GM21786 (cell line): ENCODE results near the gene RAB11FIP5.
"Not testable (repeated sequence)": the region's sequence is repeated elsewhere in the genome, so short reads cannot be mapped to it uniquely, and the experiment has no call there.

ENCODE experiments used
- ATAC-seq: cut with Tn5 transposase; IDR thresholded peaks from one replicate; pipeline ENCODE4 v1.9.1; 2021; ENCODE audit not compliant: unreplicated experiment

The RAB11FIP5 gene, protein sequence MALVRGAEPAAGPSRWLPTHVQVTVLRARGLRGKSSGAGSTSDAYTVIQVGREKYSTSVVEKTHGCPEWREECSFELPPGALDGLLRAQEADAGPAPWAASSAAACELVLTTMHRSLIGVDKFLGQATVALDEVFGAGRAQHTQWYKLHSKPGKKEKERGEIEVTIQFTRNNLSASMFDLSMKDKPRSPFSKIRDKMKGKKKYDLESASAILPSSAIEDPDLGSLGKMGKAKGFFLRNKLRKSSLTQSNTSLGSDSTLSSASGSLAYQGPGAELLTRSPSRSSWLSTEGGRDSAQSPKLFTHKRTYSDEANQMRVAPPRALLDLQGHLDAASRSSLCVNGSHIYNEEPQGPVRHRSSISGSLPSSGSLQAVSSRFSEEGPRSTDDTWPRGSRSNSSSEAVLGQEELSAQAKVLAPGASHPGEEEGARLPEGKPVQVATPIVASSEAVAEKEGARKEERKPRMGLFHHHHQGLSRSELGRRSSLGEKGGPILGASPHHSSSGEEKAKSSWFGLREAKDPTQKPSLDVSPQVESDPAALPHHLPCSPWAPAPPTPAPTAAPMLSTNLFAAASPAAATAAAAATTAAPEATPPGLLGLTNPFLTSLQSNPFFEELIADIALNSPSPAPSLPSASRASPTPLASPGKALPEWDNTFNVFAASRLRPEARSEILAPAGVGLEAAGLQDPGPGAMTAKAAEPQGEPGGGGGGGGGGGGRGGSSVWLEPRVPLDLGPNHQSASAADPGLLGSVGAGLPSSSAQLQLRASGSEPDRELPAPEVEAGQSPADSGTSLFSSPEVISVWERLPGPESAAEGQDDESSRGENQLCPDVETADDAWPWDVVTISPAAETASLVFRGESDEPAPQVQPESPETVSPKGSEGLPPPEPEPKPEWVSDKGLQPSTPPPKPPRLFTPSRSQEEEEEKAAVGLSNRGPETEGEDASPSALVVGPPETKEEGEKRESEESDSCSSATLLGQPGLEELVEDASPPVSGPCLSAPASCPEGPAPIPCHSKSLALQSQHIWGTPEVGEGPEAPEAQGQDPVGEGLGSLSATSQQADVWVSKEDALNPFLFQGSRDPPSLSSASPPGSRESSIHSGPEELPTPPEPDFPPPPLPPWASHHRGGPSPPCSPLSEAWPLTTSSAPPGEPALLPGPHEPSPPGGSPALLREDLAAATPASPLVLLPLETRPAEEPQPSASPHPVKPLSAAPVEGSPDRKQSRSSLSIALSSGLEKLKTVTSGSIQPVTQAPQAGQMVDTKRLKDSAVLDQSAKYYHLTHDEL (N-terminal part only)

GRCh38 chr2:73112913-73113854 lies at the start of gene RAB11FIP5:
Gene RAB11FIP5 (minus strand): TSS chr2:73112948. CDS start chr2:73112777, 171 bp downstream.
- ATAC-seq, result peak; percentile 71

DNA sequence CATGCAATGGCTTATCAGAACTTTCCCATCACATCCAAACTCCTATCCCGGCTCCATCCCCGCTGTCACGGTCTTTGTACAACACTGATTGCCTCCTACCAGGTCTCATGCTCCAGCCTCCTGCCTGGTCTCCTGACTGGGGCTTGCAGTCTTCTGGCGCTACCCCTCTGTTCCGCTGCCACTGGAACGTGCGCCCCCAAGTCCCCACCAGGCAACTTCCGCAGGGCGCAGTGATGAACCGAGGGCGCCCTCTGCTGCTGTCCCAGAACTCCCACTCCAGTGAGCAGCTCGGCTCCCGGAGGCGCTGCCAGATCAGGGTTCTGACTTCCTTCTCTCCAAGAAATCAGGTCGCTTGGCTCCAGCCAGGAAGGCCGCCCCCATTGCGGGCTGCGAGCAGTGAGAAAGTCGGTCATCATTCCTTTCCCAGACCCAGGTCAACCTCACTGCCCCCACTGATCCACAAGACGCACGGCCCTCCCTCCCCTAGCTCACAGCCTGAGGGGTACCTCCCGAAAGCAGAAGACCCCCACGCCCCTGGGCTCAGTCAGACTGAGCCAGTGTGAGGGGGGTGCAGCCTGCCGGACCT lies 43.9 kb upstream of the RAB11FIP5 start:
- no peak for ATAC-seq

DNA sequence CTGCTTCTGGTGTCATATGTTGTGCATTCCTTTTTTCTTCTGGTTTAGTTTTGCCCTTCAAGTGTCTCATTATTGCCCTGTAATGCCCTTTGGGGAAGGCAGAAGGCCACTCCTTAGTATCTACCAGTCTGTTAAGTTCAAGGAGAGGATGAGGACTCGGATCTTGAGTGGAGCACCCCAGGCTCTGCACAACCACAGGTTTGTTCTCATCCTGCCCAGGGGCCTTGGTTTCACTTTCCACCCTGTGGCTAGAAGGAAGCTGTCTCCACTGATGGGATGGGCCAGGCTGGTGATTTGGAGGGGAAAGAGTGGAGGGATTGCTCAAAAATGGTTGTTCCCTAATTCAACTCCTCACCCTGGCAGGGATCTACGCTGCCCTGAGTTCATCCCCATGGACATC lies 30.2 kb upstream of the RAB11FIP5 start:
- ATAC-seq, result no peak

DNA sequence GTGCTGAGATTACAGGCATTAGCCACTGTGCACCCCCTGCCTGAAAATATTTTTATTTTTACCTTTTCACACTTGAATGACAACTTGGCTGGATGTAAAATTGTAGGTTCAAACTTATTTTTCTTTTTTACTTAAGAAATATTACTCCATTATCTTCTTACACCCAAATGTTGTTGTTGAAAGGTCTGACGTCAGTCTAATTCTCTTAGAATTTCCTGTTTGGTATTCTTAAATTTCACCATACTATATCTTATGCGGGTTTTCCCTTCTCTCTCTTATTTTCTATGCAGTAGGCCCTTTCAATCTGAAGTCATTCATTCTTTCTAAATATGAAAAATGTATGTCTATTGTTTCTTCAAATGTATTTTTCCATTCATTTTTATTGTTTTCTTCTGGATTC lies 29.1 kb upstream of the RAB11FIP5 start:
- no peak for ATAC-seq

DNA sequence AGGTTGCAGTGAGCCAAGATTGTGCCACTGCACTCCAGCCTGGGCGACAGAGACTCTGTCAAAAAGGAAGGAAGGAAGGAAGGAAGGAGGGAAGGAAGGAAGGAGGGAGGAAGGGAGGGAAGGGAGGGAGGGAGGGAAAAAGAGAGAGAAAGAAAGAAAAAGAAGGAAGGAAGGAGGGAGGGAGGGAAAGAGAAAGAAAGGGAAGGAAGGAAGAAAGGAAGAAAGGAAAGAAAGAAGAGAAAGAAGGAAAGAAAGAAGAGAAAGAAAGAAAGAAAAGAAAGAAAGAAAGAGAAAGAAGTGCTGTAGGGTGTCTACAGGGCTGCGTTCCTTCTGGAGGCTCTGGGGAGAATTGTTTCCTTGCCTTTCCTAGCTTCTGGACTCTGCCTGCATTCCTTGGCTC lies 22.5 kb upstream of the RAB11FIP5 start:
- no peak for ATAC-seq

DNA sequence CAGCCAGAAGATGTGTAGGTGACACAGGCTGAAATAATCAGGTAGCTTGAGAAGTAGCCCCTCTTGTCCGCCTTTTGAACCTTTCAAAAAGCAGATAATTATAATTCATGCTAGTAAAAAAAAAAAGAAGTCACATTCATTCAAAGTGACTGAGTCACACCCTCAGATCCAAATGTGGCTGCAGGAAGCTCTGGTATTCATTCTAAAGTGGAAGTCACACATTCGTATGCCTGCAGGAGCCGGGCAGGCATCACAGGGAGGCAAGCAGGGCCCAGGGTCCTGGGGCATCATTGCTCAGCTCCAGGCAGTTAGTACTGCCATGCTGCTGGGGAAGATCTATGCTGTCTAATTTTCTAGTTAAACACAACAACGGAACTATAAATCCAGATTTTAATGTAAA lies 21.7 kb upstream of the RAB11FIP5 start:
- ATAC-seq, result no peak

GRCh38 chr2:73133566-73134197 lies 20.9 kb upstream of the RAB11FIP5 start:
- ATAC-seq, result no peak

DNA sequence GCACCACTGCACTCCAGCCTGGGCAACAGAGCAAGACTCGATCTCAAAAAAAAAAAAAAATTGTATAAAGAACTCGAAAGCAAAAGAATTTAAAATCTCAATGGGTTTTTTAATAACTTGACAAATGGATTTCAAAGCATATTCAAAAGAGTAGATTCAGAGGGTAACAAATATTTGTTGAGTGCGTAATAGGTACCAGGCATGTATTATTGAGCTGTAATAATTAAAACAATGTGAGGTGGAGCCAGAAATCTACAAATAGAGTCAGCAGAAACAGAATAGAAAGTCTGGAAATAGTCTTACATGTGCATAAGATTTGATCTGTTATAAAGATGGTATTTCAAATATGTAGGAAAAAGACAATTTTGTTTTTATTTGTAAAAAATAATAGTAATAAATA lies 19.1 kb upstream of the RAB11FIP5 start:
- ATAC-seq, result no peak

DNA sequence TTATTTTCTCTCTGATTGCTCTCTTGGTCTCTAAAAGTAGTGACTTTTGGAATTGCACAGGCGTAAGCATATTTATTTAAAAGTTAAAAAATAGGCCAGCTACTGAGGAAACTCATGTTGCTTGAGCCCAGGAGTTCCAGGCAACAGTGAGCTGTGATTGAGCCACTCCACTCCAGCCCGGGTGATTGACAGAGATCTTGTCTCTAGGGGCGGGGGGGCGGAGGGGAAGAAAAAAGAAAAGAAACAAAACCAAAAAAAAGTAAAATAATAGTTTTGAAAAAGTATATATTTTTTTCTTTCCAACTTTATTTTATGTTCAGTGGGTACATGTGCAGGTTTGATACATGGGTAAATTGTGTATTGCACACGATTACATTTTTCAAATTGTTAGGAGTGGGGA lies 18.0 kb upstream of the RAB11FIP5 start:
- ATAC-seq, result no peak

DNA sequence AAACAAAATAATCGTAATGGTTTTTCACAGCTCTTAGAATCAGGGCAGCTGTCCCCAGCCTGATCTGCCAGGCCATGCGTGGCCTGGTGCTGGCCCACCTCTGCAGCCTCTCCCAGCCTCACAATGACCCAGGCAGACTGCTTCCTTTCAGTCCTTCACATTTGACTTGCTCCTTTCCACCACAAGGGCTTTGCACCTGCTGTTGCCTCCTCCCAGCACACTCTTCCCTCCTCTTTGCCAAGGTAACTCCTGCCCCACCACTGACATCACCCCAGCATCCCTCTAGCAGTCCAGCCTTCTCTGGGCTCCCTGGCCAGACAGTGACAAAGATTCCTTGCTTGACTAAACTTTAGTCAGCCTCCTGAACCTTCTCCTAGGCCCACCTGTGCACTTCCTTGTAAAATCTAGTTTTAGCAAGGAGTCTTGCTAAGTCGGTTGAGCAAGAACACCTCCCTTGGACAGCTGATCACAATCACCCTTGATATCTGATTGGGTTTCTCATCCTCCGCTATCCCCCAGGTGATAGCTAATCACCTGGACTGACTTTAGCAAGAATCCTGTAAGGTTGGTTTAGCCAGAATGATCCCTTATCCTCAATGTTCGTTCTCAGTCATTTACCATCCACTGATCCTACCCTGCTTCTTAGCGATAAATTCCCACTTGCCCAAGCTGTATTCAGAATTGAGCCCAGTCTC lies 16.2 kb upstream of the RAB11FIP5 start:
- ATAC-seq, result no peak

DNA sequence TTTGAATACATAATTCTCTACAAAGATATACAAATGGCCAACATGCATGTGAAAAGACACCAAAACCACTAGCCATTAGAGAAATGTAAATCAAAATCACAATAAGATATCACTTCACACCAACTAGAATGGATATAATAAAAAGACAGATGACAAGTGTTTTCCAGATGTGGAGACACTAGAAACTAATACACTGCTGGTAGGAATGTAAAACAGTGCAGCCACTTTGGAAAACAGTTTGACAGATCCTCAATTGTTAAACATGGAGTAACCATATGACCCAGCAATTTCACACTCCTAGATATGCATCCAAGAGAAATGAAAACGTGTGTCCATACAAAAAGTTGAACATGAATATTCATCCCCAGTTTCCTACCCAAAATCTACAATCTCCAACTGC lies 9.8 kb upstream of the RAB11FIP5 start:
- no peak for ATAC-seq

GRCh38 chr2:73119611-73120239 lies 7.0 kb upstream of the RAB11FIP5 start:
- not testable (repeated sequence) for ATAC-seq

- no peak for ATAC-seq
Observed at GRCh38 chr2:73117441-73117840, 4.7 kb upstream of the RAB11FIP5 start.

DNA sequence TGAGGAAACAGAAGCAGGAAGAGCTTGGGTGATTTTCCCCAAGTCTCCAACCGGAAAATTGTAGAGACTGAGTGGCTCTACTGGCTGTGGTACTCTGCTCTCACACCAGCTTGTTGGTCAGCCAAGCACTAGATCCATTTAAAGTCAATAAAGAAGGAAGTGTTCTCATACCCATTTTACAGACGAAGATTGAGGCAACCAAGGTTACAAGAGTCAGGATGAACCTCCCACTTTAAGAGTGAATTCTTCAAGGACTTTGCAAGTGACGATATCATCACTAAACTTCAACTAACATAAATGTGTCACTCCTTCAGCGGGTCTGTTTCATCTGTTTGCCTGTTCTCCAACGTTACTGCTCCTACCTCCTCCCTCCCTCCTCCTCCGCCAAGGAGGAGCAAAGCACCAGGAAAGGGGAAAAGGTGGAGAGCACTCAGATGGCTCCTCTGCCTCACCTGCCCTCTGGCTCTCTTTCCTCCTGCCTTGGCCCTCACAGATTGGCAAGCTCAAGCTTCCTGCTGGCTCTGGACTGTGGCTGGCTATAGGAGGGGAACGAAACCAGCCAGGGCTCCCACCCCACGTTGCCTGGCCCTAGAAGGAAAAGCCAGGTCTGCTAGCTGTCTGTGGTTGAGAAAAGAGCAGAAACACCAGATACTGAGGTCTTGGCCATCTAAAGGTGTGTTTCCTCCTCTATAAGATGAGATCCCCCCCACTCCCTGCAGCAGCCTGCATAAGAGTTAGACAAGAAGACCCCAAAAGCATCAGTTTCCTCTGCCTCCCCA lies 3.6 kb upstream of the RAB11FIP5 start:
- no peak for ATAC-seq

DNA sequence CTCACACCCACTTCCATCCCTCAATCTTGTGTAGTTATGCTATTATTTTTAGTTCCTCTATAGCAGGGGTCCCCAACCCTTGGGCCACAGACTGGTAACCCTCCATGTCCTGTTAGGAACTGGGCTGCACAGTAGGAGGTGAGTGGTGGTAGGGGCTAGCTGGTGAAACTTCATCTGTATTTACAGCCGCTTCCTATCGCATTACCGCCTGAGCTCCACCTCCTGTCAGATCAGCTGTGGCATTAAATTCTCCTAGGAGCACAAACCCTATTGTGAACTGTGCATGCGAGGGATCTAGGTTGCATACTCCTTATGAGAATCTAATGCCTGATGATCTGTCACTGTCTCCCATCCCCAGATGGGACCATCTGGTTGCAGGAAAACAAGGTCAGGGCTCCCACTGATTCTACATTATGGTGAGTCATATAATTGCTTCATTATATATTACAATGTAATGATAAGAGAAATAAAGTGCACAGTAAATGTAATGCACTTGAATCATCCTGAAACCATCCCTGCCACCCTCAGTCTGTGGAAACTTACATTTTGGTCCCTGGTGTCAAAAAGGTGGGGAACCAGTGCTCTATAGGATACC lies 1.6 kb upstream of the RAB11FIP5 start:
- no peak for ATAC-seq

GRCh38 chr2:73112026-73112912 lies 479 bp downstream of the RAB11FIP5 start:
- peak; percentile 10 for ATAC-seq
